Right lobe of liver (tissue), 4 donors: ENCODE results near the gene TRIO.

Source experiments
- POLR2A ChIP-seq: fragments of 450-650 bp; IDR thresholded peaks from one replicate; pipeline ENCODE4 v1.6.1; 2017; ENCODE audit warnings: antibody characterized with exemption, mild to moderate bottlenecking
- TF ChIP-seq, protein P1 (sequence below), 4 donors: fragments of 200-600 bp in 3 of 4; fragments of 450-650 bp in 1 of 4; IDR thresholded peaks; one replicate each; pipeline versions ENCODE4 v1.5.1 to v1.8.0; 2016 to 2022; ENCODE audit warnings: antibody characterized with exemption in 4 of 4, mild to moderate bottlenecking in 2 of 4
- donor health status: DM: no; HTN: no; CAD: no.
- donor health status: DM: no; HTN: no; CAD: no.
- donor health status: DM: no; HTN: yes; CAD: no.

GRCh38 chr5:14226149-14226548, 83.0 kb downstream of the TRIO start:
- TF ChIP-seq, protein P1, sequence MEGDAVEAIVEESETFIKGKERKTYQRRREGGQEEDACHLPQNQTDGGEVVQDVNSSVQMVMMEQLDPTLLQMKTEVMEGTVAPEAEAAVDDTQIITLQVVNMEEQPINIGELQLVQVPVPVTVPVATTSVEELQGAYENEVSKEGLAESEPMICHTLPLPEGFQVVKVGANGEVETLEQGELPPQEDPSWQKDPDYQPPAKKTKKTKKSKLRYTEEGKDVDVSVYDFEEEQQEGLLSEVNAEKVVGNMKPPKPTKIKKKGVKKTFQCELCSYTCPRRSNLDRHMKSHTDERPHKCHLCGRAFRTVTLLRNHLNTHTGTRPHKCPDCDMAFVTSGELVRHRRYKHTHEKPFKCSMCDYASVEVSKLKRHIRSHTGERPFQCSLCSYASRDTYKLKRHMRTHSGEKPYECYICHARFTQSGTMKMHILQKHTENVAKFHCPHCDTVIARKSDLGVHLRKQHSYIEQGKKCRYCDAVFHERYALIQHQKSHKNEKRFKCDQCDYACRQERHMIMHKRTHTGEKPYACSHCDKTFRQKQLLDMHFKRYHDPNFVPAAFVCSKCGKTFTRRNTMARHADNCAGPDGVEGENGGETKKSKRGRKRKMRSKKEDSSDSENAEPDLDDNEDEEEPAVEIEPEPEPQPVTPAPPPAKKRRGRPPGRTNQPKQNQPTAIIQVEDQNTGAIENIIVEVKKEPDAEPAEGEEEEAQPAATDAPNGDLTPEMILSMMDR (IDR thresholded peaks at IDR 0.05): no peak
- TF ChIP-seq POLR2A: no peak
